ENCODE measurements around the gene DHTKD1. TPM values are rescaled to one million over a fixed set of nuclear protein-coding genes. Genes with fewer than 3 reads are reported as not detected.

The DHTKD1 gene
- total and polyA plus RNA-seq, 2 experiments from 2014 or later: 20.2 to 63.9 TPM

DNA sequence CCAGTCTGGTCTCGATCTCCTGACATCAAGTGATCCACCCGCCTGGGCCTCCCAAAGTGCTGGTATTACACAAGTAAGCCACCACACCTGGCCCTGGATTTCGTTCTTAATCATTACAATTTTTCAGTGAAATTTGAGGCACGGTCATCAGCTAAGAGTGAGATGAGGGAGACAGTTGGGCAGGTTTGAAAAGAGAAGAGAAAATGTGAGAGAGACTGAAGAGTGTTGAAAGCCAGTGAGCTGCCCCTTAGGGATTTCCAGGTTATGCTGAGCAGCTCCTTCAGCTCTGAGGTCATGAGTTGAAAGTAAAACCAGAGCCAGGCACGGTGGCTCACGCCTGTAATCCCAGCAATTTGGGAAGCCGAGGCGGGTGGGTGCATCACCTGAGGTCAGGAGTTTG, 20.2 kb upstream of the DHTKD1 start:
- no peaks in the 10 kb centered on the region for H3K9me2 ChIP-seq (ENCODE audit: insufficient read depth)
- DNase-seq (ENCODE audit: low spot score): no peak
- no peak overlapping the region for H2AFZ ChIP-seq
- Mint-ChIP-seq H3K4me3 (no peak overlapping the region), H3K36me3 (ENCODE audit: low read depth) (no peaks in the 10 kb centered on the region), H3K4me1 (0 out of 3 replicates have a peak, but pooled peaks cover 4% of the 10 kb centered on the region), H3K27ac (no peak overlapping the region), H3K27me3 (ENCODE audit: insufficient read depth, low read depth, poor library complexity) (peaks cover 7% of the 10 kb centered on the region), H3K9me3 (no peaks in the 10 kb centered on the region)
- H3K36me3 ChIP-seq (ENCODE audit: insufficient read depth): no peaks in the 10 kb centered on the region
- H3K4me3 ChIP-seq: no peak overlapping the region
- TF ChIP-seq ZNF114 (CRISPR knock-in tag; IDR thresholded peaks at IDR 0.05) (no peak), JUNB (IDR thresholded peaks at IDR 0.05; ENCODE audit: unreplicated experiment) (no peak), POLR2AphosphoS5 (IDR thresholded peaks at IDR 0.05; ENCODE audit: low read depth) (no peak), STAT1 (IDR thresholded peaks at IDR 0.05; ENCODE audit: unreplicated experiment) (no peak), CTCF (conservative IDR thresholded peaks at IDR 0.05; ENCODE audit: low read depth in 2 of 2) (no peak)
- TF ChIP-seq, protein P1, sequence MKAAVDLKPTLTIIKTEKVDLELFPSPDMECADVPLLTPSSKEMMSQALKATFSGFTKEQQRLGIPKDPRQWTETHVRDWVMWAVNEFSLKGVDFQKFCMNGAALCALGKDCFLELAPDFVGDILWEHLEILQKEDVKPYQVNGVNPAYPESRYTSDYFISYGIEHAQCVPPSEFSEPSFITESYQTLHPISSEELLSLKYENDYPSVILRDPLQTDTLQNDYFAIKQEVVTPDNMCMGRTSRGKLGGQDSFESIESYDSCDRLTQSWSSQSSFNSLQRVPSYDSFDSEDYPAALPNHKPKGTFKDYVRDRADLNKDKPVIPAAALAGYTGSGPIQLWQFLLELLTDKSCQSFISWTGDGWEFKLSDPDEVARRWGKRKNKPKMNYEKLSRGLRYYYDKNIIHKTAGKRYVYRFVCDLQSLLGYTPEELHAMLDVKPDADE (IDR thresholded peaks at IDR 0.05): no peak
- no peaks in the 10 kb centered on the region for H3K27me3 ChIP-seq (ENCODE audit: insufficient read depth)
- H3K27ac ChIP-seq (ENCODE audit: low read depth): no peak overlapping the region
- H4K20me1 ChIP-seq (replicated peaks; ENCODE audit: insufficient read depth): no peaks in the 10 kb centered on the region
- H3K4me2 ChIP-seq: no peak overlapping the region
- 0 out of 2 replicates have a peak, but pooled peaks cover 3% of the 10 kb centered on the region for H3K4me1 ChIP-seq (ENCODE audit: insufficient read depth)
- ATAC-seq: no peak
- H3F3A ChIP-seq (replicated peaks; ENCODE audit: low read depth): no peaks in the 10 kb centered on the region
- H3K79me2 ChIP-seq (replicated peaks; ENCODE audit: insufficient read depth): no peaks in the 10 kb centered on the region

GRCh38 chr10:12050528-12050927, 18.2 kb upstream of the DHTKD1 start:
- no peaks in the 10 kb centered on the region for H3K9me3 Mint-ChIP-seq
- Histone ChIP-seq H3K4me1 (ENCODE audit: insufficient read depth) (no peaks in the 10 kb centered on the region), H3F3A (replicated peaks; ENCODE audit: low read depth) (no peaks in the 10 kb centered on the region), H3K79me2 (replicated peaks; ENCODE audit: insufficient read depth) (no peaks in the 10 kb centered on the region), H3K4me3 (no peak overlapping the region), H2AFZ (no peak overlapping the region), H3K36me3 (ENCODE audit: insufficient read depth) (no peaks in the 10 kb centered on the region), H3K27ac (ENCODE audit: low read depth) (no peak overlapping the region), H3K27me3 (ENCODE audit: insufficient read depth) (no peaks in the 10 kb centered on the region), H3K9me2 (ENCODE audit: insufficient read depth) (no peaks in the 10 kb centered on the region), H4K20me1 (replicated peaks; ENCODE audit: insufficient read depth) (no peaks in the 10 kb centered on the region), H3K4me2 (no peak overlapping the region)
- ATAC-seq: no peak
- no peak for DNase-seq (ENCODE audit: low spot score)
- H3K4me3 Mint-ChIP-seq: no peak overlapping the region
- H3K27me3 Mint-ChIP-seq (ENCODE audit: insufficient read depth, low read depth, poor library complexity): peaks cover 10% of the 10 kb centered on the region
- 0 out of 3 replicates have a peak, but pooled peaks cover 2% of the 10 kb centered on the region for H3K4me1 Mint-ChIP-seq
- H3K36me3 Mint-ChIP-seq (ENCODE audit: low read depth): no peaks in the 10 kb centered on the region
- H3K27ac Mint-ChIP-seq: no peak overlapping the region
- TF ChIP-seq CTCF (conservative IDR thresholded peaks at IDR 0.05; ENCODE audit: low read depth in 2 of 2) (no peak), STAT1 (IDR thresholded peaks at IDR 0.05; ENCODE audit: unreplicated experiment) (no peak), ZNF331 (CRISPR knock-in tag; IDR thresholded peaks at IDR 0.05; ENCODE audit: low read depth) (no peak), EZH2 (IDR thresholded peaks at IDR 0.05; ENCODE audit: low read depth, unreplicated experiment) (no peak), JUNB (IDR thresholded peaks at IDR 0.05; ENCODE audit: unreplicated experiment) (no peak), EZH2phosphoT487 (IDR thresholded peaks at IDR 0.05; ENCODE audit: unreplicated experiment) (no peak), CREB1 (CRISPR knock-in tag; IDR thresholded peaks at IDR 0.05; ENCODE audit: low read depth) (no peak)
- TF ChIP-seq, protein P2, sequence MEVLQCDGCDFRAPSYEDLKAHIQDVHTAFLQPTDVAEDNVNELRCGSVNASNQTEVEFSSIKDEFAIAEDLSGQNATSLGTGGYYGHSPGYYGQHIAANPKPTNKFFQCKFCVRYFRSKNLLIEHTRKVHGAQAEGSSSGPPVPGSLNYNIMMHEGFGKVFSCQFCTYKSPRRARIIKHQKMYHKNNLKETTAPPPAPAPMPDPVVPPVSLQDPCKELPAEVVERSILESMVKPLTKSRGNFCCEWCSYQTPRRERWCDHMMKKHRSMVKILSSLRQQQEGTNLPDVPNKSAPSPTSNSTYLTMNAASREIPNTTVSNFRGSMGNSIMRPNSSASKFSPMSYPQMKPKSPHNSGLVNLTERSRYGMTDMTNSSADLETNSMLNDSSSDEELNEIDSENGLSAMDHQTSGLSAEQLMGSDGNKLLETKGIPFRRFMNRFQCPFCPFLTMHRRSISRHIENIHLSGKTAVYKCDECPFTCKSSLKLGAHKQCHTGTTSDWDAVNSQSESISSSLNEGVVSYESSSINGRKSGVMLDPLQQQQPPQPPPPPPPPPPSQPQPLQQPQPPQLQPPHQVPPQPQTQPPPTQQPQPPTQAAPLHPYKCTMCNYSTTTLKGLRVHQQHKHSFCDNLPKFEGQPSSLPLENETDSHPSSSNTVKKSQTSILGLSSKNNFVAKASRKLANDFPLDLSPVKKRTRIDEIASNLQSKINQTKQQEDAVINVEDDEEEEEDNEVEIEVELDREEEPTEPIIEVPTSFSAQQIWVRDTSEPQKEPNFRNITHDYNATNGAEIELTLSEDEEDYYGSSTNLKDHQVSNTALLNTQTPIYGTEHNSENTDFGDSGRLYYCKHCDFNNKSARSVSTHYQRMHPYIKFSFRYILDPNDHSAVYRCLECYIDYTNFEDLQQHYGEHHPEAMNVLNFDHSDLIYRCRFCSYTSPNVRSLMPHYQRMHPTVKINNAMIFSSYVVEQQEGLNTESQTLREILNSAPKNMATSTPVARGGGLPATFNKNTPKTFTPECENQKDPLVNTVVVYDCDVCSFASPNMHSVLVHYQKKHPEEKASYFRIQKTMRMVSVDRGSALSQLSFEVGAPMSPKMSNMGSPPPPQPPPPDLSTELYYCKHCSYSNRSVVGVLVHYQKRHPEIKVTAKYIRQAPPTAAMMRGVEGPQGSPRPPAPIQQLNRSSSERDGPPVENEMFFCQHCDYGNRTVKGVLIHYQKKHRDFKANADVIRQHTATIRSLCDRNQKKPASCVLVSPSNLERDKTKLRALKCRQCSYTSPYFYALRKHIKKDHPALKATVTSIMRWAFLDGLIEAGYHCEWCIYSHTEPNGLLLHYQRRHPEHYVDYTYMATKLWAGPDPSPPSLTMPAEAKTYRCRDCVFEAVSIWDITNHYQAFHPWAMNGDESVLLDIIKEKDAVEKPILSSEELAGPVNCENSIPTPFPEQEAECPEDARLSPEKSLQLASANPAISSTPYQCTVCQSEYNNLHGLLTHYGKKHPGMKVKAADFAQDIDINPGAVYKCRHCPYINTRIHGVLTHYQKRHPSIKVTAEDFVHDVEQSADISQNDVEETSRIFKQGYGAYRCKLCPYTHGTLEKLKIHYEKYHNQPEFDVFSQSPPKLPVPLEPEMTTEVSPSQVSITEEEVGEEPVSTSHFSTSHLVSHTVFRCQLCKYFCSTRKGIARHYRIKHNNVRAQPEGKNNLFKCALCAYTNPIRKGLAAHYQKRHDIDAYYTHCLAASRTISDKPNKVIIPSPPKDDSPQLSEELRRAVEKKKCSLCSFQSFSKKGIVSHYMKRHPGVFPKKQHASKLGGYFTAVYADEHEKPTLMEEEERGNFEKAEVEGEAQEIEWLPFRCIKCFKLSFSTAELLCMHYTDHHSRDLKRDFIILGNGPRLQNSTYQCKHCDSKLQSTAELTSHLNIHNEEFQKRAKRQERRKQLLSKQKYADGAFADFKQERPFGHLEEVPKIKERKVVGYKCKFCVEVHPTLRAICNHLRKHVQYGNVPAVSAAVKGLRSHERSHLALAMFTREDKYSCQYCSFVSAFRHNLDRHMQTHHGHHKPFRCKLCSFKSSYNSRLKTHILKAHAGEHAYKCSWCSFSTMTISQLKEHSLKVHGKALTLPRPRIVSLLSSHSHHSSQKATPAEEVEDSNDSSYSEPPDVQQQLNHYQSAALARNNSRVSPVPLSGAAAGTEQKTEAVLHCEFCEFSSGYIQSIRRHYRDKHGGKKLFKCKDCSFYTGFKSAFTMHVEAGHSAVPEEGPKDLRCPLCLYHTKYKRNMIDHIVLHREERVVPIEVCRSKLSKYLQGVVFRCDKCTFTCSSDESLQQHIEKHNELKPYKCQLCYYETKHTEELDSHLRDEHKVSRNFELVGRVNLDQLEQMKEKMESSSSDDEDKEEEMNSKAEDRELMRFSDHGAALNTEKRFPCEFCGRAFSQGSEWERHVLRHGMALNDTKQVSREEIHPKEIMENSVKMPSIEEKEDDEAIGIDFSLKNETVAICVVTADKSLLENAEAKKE (CRISPR knock-in tag; IDR thresholded peaks at IDR 0.05): no peak

Data from GM23338 (cell line).